GM19238 (cell line): ENCODE measurements around the gene ODF2.
"Not testable (repeated sequence)": the region's sequence is repeated elsewhere in the genome, so short reads cannot be mapped to it uniquely, and the experiment has no call there.

Experiments
- DNase-seq: peaks from one replicate; pipeline ENCODE4 v3.0.0; 2011; ENCODE audit warnings: low spot score; ENCODE audit not compliant: insufficient read length

The ODF2 gene

GRCh38 chr9:128455849-128456612, at the start of gene ODF2:
Gene ODF2, plus strand, starts transcription at chr9:128456006. Its CDS starts 86 bp downstream, at chr9:128456092.
- DNase-seq = peak; percentile 99

- DNase-seq = no peak
Observed at GRCh38 chr9:128406848-128407391, 48.9 kb upstream of the ODF2 start.

GRCh38 chr9:128408963-128409431, 46.8 kb upstream of the ODF2 start:
- no peak for DNase-seq

GRCh38 chr9:128409450-128409849, 46.4 kb upstream of the ODF2 start:
- DNase-seq = no peak

- DNase-seq = no peak
Observed at GRCh38 chr9:128409978-128410377, 45.8 kb upstream of the ODF2 start.

- no peak for DNase-seq
Observed at GRCh38 chr9:128411364-128412119, 44.3 kb upstream of the ODF2 start.

- no peak for DNase-seq
Observed at GRCh38 chr9:128412120-128412790, 43.6 kb upstream of the ODF2 start.

- not testable (repeated sequence) for DNase-seq
Observed at GRCh38 chr9:128413728-128414127, 42.1 kb upstream of the ODF2 start.

GRCh38 chr9:128414461-128414860, 41.3 kb upstream of the ODF2 start:
- no peak for DNase-seq

GRCh38 chr9:128415281-128415680, 40.5 kb upstream of the ODF2 start:
- no peak for DNase-seq

- no peak for DNase-seq
Observed at GRCh38 chr9:128416014-128416413, 39.8 kb upstream of the ODF2 start.

- no peak for DNase-seq
Observed at GRCh38 chr9:128416432-128417019, 39.3 kb upstream of the ODF2 start.

GRCh38 chr9:128419061-128419925, 36.5 kb upstream of the ODF2 start:
- no peak for DNase-seq

- DNase-seq = peak; percentile 80
Observed at GRCh38 chr9:128420060-128420650, 35.7 kb upstream of the ODF2 start.

- DNase-seq = peak; percentile 76
Observed at GRCh38 chr9:128420651-128421481, 34.9 kb upstream of the ODF2 start, which contains the start of gene CERCAM. Gene CERCAM, plus strand, starts transcription at chr9:128420857. Its CDS starts 21 bp downstream, at chr9:128420878.

GRCh38 chr9:128421482-128421996, 34.3 kb upstream of the ODF2 start:
- DNase-seq = no peak

- not testable (repeated sequence) for DNase-seq
Observed at GRCh38 chr9:128422022-128422782, 33.6 kb upstream of the ODF2 start.

- DNase-seq = no peak
Observed at GRCh38 chr9:128422783-128423150, 33.0 kb upstream of the ODF2 start.
